GM12878 (cell line): Measurements from ENCODE around the gene ELAVL2. TPM values are rescaled to one million over a fixed set of nuclear protein-coding genes. Genes with fewer than 3 reads are reported as not detected.

ENCODE experiments used
- ATAC-seq: fragments of 200-7000 bp; cut with Tn5 transposase; 3 replicates; pipeline ENCODE4 v1.9.1; 2020; ENCODE audit warnings: mild to moderate bottlenecking, moderate library complexity
- BruUV-seq: library from RNA; stranded (reverse); fragments of 400-500 nt; replicated peaks from 2 replicates; lab custom pipeline; 2021; lab: Mats Ljungman, UMichigan
- CTCF ChIA-PET: fragments of 300-600 bp; sonication (Branson Sonifier 250); formaldehyde crosslinking; extraction: SDS; loops from one replicate; lab custom pipeline; 2021; ENCODE audit warnings: inconsistent platforms; lab: Yijun Ruan, JAX
- POLR2A ChIA-PET: fragments of 350-600 bp; formaldehyde crosslinking; extraction: SDS; loops from one replicate; lab custom pipeline; 2021; ENCODE audit warnings: inconsistent platforms; lab: Charles Lee
- RAD21 ChIA-PET: fragments of 300-600 bp; sonication (Branson Sonifier 250); formaldehyde crosslinking; loops from one replicate; lab custom pipeline; 2023; ENCODE audit warnings: antibody characterized with exemption; ENCODE audit not compliant: unreplicated experiment; lab: Charles Lee
- SMC1A ChIA-PET: fragments of 300-600 bp; sonication (Branson Sonifier 250); formaldehyde crosslinking; loops from one replicate; lab custom pipeline; 2023; ENCODE audit not compliant: unreplicated experiment, uncharacterized antibody; lab: Charles Lee
- DNase-seq: peaks from one replicate; pipeline ENCODE4 v3.0.0-alpha.2; 2011; ENCODE audit warnings: low read depth, low spot score
- FAIRE-seq: peaks from 3 replicates; lab custom pipeline; 2011; peaks lifted over from hg19 to GRCh38; lab: Jason Lieb, UNC
- H2AFZ ChIP-seq: 2 replicates; pipeline ENCODE4 v1.6.0; 2011; ENCODE audit warnings: low read depth, low read length, control low read depth; ENCODE audit not compliant: control insufficient read depth
- H3K27ac ChIP-seq: 2 replicates; pipeline ENCODE4 v1.5.1; 2011; ENCODE audit warnings: control low read depth; ENCODE audit not compliant: control insufficient read depth, insufficient read depth
- H3K27me3 ChIP-seq, 2 experiments: replicated peaks in 1 of 2; 2 replicates each; pipeline versions ENCODE4 v1.6.0 to v1.6.1; 2011; ENCODE audit warnings: low read length in 1 of 2; ENCODE audit not compliant: control insufficient read depth in 2 of 2, insufficient read depth in 2 of 2
- H3K36me3 ChIP-seq, 2 experiments: 2 replicates each; pipeline ENCODE4 v1.5.1; 2011; ENCODE audit warnings: low read length in 1 of 2; ENCODE audit not compliant: control insufficient read depth in 2 of 2, insufficient read depth in 2 of 2
- H3K4me1 ChIP-seq: 2 replicates; pipeline ENCODE4 v1.6.1; 2011; ENCODE audit warnings: mild to moderate bottlenecking, low read length, moderate library complexity, mixed read lengths; ENCODE audit not compliant: control insufficient read depth, insufficient read depth
- H3K4me2 ChIP-seq: 2 replicates; pipeline ENCODE4 v1.6.0; 2011; ENCODE audit warnings: control low read depth; ENCODE audit not compliant: control insufficient read depth, insufficient read depth
- H3K4me3 ChIP-seq: fragments of 200-600 bp; sonication (generic); 2 replicates; pipeline ENCODE4 v1.5.1; 2016
- H3K79me2 ChIP-seq: 2 replicates; pipeline ENCODE4 v1.6.0; 2011; ENCODE audit warnings: low read length; ENCODE audit not compliant: control insufficient read depth, insufficient read depth
- H3K9ac ChIP-seq: 2 replicates; pipeline ENCODE4 v1.8.0; 2011; ENCODE audit warnings: low read length, control low read depth, mixed read lengths; ENCODE audit not compliant: control insufficient read depth, insufficient read depth
- H3K9me3 ChIP-seq: replicated peaks from 3 replicates; pipeline ENCODE4 v1.5.1; 2011; ENCODE audit warnings: mild to moderate bottlenecking, low read length; ENCODE audit not compliant: control insufficient read depth, insufficient read depth
- H4K20me1 ChIP-seq: 2 replicates; pipeline ENCODE4 v1.6.0; 2011; ENCODE audit not compliant: control insufficient read depth, insufficient read depth
- ASH2L ChIP-seq: fragments of 300-600, 200-600 bp; sonication (generic); IDR thresholded peaks from 2 replicates; pipeline ENCODE4 v1.6.1; 2017; ENCODE audit warnings: low read depth, mild to moderate bottlenecking, borderline replicate concordance
- BCL11A ChIP-seq: IDR thresholded peaks from 2 replicates; pipeline ENCODE4 v1.6.1; 2011; ENCODE audit warnings: low read depth, low read length
- BMI1 ChIP-seq: fragments of 450-650 bp; IDR thresholded peaks from 2 replicates; pipeline ENCODE4 v1.6.1; 2016; ENCODE audit warnings: mild to moderate bottlenecking, moderate library complexity, borderline replicate concordance
- BRCA1 ChIP-seq: IDR thresholded peaks from 2 replicates; pipeline ENCODE4 v1.6.1; 2011; ENCODE audit warnings: low read depth, low read length, improper control_type of control experiment
- GATAD2B ChIP-seq: fragments of 450-650 bp; conservative IDR thresholded peaks from 2 replicates; pipeline ENCODE4 v1.6.1; 2017; ENCODE audit warnings: low read depth, mild to moderate bottlenecking, moderate library complexity
- NBN ChIP-seq: fragments of 450-650 bp; IDR thresholded peaks from 2 replicates; pipeline ENCODE4 v1.6.1; 2016
- POLR2AphosphoS5 ChIP-seq: IDR thresholded peaks from 2 replicates; pipeline ENCODE4 v1.6.1; 2011; ENCODE audit warnings: mild to moderate bottlenecking, low read length, inconsistent platforms
- RAD51 ChIP-seq: fragments of 450-650 bp; IDR thresholded peaks from 2 replicates; pipeline ENCODE4 v1.6.1; 2016; ENCODE audit warnings: moderate library complexity, mild to moderate bottlenecking, inconsistent platforms
- RB1 ChIP-seq: fragments of 450-650 bp; formaldehyde crosslinking; IDR thresholded peaks from 2 replicates; pipeline ENCODE4 v1.6.1; 2017; ENCODE audit warnings: mild to moderate bottlenecking, borderline replicate concordance
- SIN3A ChIP-seq: IDR thresholded peaks from 2 replicates; pipeline ENCODE4 v1.6.1; 2012; ENCODE audit warnings: low read depth, low read length, improper control_type of control experiment
- TARDBP ChIP-seq: IDR thresholded peaks from 2 replicates; pipeline ENCODE4 v1.6.1; 2016; ENCODE audit warnings: borderline replicate concordance
- WRNIP1 ChIP-seq: IDR thresholded peaks from 2 replicates; pipeline ENCODE4 v1.6.1; 2011; ENCODE audit warnings: low read depth, low read length, improper control_type of control experiment, borderline replicate concordance
- WGBS: methylation state at CpG from one replicate; pipeline ENCODE4 v1.1.6; 2016; ENCODE audit warnings: low lambda C conversion rate; ENCODE audit not compliant: insufficient replicate concordance, insufficient coverage; ENCODE audit errors: missing lambda C conversion rate; 5-methylcytosine and 5-hydroxymethylcytosine counted together
- in situ Hi-C: fragments of 300-500 bp; cut with MboI; formaldehyde crosslinking; loops from 9 replicates; pipeline ENCODE4 v1.14.3; 2018; ENCODE audit warnings: mixed read lengths
- intact Hi-C: fragments of 100-400 bp; cut with micrococcal nuclease; formaldehyde crosslinking; loops from one replicate; pipeline ENCODE4 v1.14.2; 2022; ENCODE audit not compliant: unreplicated experiment
- polyA plus RNA-seq, 11 experiments: library from polyadenylated mRNA; depleted of rRNA in 4 of 11; unstranded in 6 of 11; stranded (reverse) in 5 of 11; fragments of >200 nt; fragmentation: Nextera tagmentation in 4 of 11; fragmentation: Illumina TruSeq in 1 of 11; extraction: Ambion mirVana in 4 of 11; extraction: Trizol in 1 of 11; gene quantifications; 1 replicate in 1 of 11; 2 replicates in 10 of 11; pipeline versions ENCODE4 v1.2.1 to v1.2.3, GENCODE V29; 2011 to 2016; ENCODE audit warnings: inconsistent platforms in 2 of 11, missing spikeins in 2 of 11, low read depth in 1 of 11
- total RNA-seq, 4 experiments: library from RNA; depleted of rRNA in 3 of 4; stranded (reverse); fragments of >200 nt in 3 of 4; fragmentation: Illumina TruSeq in 1 of 4; extraction: Trizol in 1 of 4; gene quantifications; 2 replicates each; pipeline versions ENCODE4 v1.2.1 to v1.2.3, GENCODE V29; 2013 to 2021
- TF ChIP-seq, protein P1 (sequence below): fragments of 450-650 bp; formaldehyde crosslinking; IDR thresholded peaks from 2 replicates; pipeline ENCODE4 v1.4.0; 2022; ENCODE audit warnings: mild to moderate bottlenecking, moderate library complexity
- TF ChIP-seq, protein P2 (sequence below): IDR thresholded peaks from 2 replicates; pipeline ENCODE4 v1.6.1; 2012; ENCODE audit warnings: low read length, inconsistent platforms
- TF ChIP-seq, protein P3 (sequence below): fragments of 450-650 bp; IDR thresholded peaks from 2 replicates; pipeline ENCODE4 v1.6.1; 2017; ENCODE audit warnings: low read depth, mild to moderate bottlenecking, moderate library complexity
- TF ChIP-seq, protein P4 (sequence below): fragments of 450-650 bp; IDR thresholded peaks from 2 replicates; pipeline ENCODE4 v1.6.1; 2017; ENCODE audit warnings: mild to moderate bottlenecking, moderate library complexity

ELAVL2 gene
- total and polyA plus RNA-seq, 10 of the 15 experiments (the other 5 are each of a cell fraction or from before 2014, with no cell fraction given), result 0.24 to 2.6 (median 0.76) TPM

DNA sequence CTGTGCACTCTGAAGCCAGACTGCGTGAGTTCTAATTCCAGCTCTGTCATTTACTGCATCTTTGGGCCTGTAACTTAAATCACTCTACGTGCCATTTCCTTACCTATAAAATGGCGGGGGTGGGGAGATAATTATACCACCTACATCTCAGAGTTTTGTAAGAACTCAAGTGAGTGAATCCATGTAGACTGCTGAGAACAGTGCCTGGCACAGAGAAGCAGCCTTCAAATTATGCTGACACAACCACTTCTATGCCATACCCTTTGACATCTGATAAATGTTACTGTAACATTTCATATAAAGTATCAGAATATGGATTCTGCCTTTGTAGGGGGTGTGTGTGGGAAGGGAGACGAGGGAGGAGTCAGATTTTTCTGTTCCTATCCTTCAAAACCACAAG lies 27.7 kb downstream of the ELAVL2 start:
- ChIA-PET POLR2A (interaction anchor here (0.5 kb wide), 1 partner anchor 153 kb away, joined by 4 read pairs; no protein-coding TSS in a partner anchor), CTCF (interaction anchor here (1.7 kb wide), 1 partner anchor 8 kb away, joined by 5 read pairs; no protein-coding TSS in a partner anchor), SMC1A (interaction anchor here (1.3 kb wide), 1 partner anchor 8 kb away, joined by 5 read pairs; no protein-coding TSS in a partner anchor), RAD21 (no interaction called here)
- H3K36me3 ChIP-seq, result no peaks in the 10 kb centered on the region
- FAIRE-seq, result no peak
- H3K9me3 ChIP-seq, result no peaks in the 10 kb centered on the region
- H3K4me3 ChIP-seq, result no peak overlapping the region
- no peak for ATAC-seq
- no peaks in the 10 kb centered on the region for H3K79me2 ChIP-seq
- H3K27me3 ChIP-seq, result no peaks in the 10 kb centered on the region
- 35% methylated on average over 4 of the region's 4 CpGs for WGBS
- BruUV-seq, result no TSS peak
- DNase-seq, result no peak
- H2AFZ ChIP-seq, result no peak overlapping the region
- no peak overlapping the region for H3K27ac ChIP-seq
- H3K4me2 ChIP-seq, result no peak overlapping the region
- in situ Hi-C loops (no loop called here), intact Hi-C loops (no loop called here)
- no peaks in the 10 kb centered on the region for H3K4me1 ChIP-seq
- no peak overlapping the region for H3K9ac ChIP-seq
- H4K20me1 ChIP-seq, result no peaks in the 10 kb centered on the region
- TF ChIP-seq TARDBP (no peak), BCL11A (no peak), WRNIP1 (no peak), GATAD2B (no peak), SIN3A (no peak), BRCA1 (no peak), ASH2L (no peak), RAD51 (no peak), BMI1 (no peak), POLR2AphosphoS5 (no peak), NBN (no peak), RB1 (no peak)
- TF ChIP-seq, protein P1, sequence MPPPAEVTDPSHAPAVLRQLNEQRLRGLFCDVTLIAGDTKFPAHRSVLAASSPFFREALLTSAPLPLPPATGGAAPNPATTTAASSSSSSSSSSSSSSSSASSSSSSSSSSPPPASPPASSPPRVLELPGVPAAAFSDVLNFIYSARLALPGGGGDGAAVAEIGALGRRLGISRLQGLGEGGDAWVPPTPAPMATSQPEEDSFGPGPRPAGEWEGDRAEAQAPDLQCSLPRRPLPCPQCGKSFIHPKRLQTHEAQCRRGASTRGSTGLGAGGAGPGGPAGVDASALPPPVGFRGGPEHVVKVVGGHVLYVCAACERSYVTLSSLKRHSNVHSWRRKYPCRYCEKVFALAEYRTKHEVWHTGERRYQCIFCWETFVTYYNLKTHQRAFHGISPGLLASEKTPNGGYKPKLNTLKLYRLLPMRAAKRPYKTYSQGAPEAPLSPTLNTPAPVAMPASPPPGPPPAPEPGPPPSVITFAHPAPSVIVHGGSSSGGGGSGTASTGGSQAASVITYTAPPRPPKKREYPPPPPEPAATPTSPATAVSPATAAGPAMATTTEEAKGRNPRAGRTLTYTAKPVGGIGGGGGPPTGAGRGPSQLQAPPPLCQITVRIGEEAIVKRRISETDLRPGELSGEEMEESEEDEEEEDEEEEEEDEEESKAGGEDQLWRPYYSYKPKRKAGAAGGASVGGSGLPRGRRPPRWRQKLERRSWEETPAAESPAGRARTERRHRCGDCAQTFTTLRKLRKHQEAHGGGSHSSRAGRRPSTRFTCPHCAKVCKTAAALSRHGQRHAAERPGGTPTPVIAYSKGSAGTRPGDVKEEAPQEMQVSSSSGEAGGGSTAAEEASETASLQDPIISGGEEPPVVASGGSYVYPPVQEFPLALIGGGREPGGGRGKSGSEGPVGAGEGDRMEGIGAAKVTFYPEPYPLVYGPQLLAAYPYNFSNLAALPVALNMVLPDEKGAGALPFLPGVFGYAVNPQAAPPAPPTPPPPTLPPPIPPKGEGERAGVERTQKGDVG (CRISPR knock-in tag), result no peak
- TF ChIP-seq, protein P2, sequence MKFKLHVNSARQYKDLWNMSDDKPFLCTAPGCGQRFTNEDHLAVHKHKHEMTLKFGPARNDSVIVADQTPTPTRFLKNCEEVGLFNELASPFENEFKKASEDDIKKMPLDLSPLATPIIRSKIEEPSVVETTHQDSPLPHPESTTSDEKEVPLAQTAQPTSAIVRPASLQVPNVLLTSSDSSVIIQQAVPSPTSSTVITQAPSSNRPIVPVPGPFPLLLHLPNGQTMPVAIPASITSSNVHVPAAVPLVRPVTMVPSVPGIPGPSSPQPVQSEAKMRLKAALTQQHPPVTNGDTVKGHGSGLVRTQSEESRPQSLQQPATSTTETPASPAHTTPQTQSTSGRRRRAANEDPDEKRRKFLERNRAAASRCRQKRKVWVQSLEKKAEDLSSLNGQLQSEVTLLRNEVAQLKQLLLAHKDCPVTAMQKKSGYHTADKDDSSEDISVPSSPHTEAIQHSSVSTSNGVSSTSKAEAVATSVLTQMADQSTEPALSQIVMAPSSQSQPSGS, result no peak
- TF ChIP-seq, protein P3, sequence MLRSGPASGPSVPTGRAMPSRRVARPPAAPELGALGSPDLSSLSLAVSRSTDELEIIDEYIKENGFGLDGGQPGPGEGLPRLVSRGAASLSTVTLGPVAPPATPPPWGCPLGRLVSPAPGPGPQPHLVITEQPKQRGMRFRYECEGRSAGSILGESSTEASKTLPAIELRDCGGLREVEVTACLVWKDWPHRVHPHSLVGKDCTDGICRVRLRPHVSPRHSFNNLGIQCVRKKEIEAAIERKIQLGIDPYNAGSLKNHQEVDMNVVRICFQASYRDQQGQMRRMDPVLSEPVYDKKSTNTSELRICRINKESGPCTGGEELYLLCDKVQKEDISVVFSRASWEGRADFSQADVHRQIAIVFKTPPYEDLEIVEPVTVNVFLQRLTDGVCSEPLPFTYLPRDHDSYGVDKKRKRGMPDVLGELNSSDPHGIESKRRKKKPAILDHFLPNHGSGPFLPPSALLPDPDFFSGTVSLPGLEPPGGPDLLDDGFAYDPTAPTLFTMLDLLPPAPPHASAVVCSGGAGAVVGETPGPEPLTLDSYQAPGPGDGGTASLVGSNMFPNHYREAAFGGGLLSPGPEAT, result no peak
- TF ChIP-seq, protein P4, sequence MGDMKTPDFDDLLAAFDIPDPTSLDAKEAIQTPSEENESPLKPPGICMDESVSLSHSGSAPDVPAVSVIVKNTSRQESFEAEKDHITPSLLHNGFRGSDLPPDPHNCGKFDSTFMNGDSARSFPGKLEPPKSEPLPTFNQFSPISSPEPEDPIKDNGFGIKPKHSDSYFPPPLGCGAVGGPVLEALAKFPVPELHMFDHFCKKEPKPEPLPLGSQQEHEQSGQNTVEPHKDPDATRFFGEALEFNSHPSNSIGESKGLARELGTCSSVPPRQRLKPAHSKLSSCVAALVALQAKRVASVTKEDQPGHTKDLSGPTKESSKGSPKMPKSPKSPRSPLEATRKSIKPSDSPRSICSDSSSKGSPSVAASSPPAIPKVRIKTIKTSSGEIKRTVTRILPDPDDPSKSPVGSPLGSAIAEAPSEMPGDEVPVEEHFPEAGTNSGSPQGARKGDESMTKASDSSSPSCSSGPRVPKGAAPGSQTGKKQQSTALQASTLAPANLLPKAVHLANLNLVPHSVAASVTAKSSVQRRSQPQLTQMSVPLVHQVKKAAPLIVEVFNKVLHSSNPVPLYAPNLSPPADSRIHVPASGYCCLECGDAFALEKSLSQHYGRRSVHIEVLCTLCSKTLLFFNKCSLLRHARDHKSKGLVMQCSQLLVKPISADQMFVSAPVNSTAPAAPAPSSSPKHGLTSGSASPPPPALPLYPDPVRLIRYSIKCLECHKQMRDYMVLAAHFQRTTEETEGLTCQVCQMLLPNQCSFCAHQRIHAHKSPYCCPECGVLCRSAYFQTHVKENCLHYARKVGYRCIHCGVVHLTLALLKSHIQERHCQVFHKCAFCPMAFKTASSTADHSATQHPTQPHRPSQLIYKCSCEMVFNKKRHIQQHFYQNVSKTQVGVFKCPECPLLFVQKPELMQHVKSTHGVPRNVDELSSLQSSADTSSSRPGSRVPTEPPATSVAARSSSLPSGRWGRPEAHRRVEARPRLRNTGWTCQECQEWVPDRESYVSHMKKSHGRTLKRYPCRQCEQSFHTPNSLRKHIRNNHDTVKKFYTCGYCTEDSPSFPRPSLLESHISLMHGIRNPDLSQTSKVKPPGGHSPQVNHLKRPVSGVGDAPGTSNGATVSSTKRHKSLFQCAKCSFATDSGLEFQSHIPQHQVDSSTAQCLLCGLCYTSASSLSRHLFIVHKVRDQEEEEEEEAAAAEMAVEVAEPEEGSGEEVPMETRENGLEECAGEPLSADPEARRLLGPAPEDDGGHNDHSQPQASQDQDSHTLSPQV, result no peak
